HUES6 (cell line): Measurements from ENCODE around the gene ADARB2.

ENCODE experiments used
- H3K27ac ChIP-seq: 2 replicates; pipeline ENCODE4 v1.7.0; 2013; ENCODE audit warnings: low read depth, mild to moderate bottlenecking, low read length, inconsistent platforms
- H3K27me3 ChIP-seq: 2 replicates; pipeline ENCODE4 v1.6.1; 2013; ENCODE audit warnings: low read length; ENCODE audit not compliant: control insufficient read depth, insufficient read depth
- H3K36me3 ChIP-seq: 2 replicates; pipeline ENCODE4 v1.6.1; 2013; ENCODE audit warnings: low read length; ENCODE audit not compliant: control insufficient read depth, insufficient read depth
- H3K4me1 ChIP-seq: 2 replicates; pipeline ENCODE4 v1.6.1; 2013; ENCODE audit warnings: low read length; ENCODE audit not compliant: control insufficient read depth, insufficient read depth
- H3K4me3 ChIP-seq: 2 replicates; pipeline ENCODE4 v1.5.1; 2013; ENCODE audit warnings: low read depth, low read length
- H3K9ac ChIP-seq: one replicate; pipeline ENCODE4 v1.6.1; 2013; ENCODE audit warnings: mild to moderate bottlenecking, low read length
- H3K9me3 ChIP-seq: 2 replicates; pipeline ENCODE4 v1.6.1; 2013; ENCODE audit warnings: low read depth, low read length; ENCODE audit not compliant: control insufficient read depth, insufficient read depth

Gene ADARB2

DNA sequence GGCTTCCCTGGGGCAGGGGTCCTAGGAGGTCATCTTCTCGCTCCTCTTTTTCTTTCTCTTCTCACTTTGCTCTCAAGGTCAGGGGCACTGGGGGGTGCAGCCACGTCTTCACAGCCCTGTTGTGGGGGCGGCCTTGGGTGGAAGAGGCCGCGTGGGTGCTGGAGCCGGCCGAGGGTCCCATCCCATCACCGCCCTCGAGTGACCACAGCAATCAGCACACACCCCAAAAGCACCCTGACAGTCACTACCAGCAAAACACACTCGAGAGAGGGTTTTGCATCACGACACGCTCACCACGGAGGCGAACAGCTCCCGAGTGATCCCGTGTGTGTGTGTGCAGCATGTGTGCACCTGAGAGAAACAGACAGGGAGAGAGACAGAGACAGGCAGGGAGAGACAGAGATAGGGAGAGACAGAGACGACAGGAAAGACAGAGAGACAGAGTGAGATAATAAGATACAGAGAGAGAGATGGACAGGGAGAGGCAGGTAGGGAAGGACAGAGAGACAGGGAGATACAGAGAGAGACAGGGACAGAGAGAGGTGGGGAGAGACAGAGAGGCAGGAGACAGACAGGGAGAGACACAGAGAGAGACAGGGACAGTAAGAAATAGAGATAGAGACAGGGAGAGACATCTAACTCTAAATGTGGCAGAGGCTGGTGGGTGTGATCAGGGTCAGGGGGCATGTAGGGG, 580.3 kb downstream of the ADARB2 start:
- Histone ChIP-seq H3K36me3 (no peaks in the 10 kb centered on the region), H3K4me3 (no peak overlapping the region), H3K27ac (no peak overlapping the region), H3K4me1 (no peaks in the 10 kb centered on the region), H3K27me3 (no peaks in the 10 kb centered on the region), H3K9me3 (no peaks in the 10 kb centered on the region), H3K9ac (no peak overlapping the region)

- no peak overlapping the region for H3K4me3 ChIP-seq
- no peaks in the 10 kb centered on the region for H3K9me3 ChIP-seq
- H3K36me3 ChIP-seq, result no peaks in the 10 kb centered on the region
- H3K9ac ChIP-seq, result no peak overlapping the region
- no peak overlapping the region for H3K27ac ChIP-seq
- H3K4me1 ChIP-seq, result no peaks in the 10 kb centered on the region
- H3K27me3 ChIP-seq, result no peaks in the 10 kb centered on the region
Observed at GRCh38 chr10:1156616-1156886, 580.8 kb downstream of the ADARB2 start.

GRCh38 chr10:1155791-1156615, 581.3 kb downstream of the ADARB2 start:
- no peak overlapping the region for H3K27ac ChIP-seq
- H3K4me1 ChIP-seq, result no peaks in the 10 kb centered on the region
- no peak overlapping the region for H3K4me3 ChIP-seq
- no peak overlapping the region for H3K9ac ChIP-seq
- H3K27me3 ChIP-seq, result no peaks in the 10 kb centered on the region
- H3K36me3 ChIP-seq, result no peaks in the 10 kb centered on the region
- no peaks in the 10 kb centered on the region for H3K9me3 ChIP-seq

DNA sequence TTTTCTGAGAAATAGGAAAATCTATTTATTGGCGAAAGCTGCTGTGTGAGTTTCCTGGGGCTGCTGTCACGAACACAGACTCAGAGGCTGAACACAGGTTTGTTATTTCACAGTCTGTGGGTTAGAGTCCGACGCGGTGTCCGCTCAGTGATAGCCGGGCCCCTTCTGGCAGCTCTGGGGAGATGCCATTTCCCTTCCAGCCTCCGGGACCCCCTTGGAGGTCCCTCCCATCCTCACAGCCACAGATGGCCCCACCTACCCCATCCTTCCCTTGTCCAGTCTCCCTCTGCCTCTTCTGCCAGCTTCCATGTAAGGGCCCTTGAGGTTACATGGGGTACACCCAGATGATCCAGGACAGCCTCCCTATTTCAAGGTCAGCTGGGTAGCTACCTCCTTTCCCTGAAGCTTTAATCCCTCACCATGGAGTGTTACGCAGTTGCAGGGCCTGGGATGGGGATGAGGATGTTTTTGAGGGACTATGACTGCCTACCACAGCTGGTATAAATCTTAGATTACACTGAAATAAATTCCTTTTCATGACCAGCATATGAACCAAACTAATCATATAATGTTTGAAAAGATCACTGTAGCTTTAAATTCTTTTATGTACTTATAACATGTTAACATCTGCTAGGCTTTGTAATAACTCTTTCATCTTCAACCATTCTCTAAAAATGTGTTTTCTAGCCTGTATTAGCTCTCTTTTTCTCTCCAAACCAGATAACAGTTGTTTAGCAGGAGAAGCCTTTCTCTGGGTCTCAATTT, 582.6 kb downstream of the ADARB2 start:
- H3K4me1 ChIP-seq, result no peaks in the 10 kb centered on the region
- H3K27me3 ChIP-seq, result no peaks in the 10 kb centered on the region

GRCh38 chr10:1153805-1154351, 583.4 kb downstream of the ADARB2 start:
- no peak overlapping the region for H3K9ac ChIP-seq
- H3K27me3 ChIP-seq, result no peaks in the 10 kb centered on the region
- H3K4me1 ChIP-seq, result no peaks in the 10 kb centered on the region
- H3K9me3 ChIP-seq, result no peaks in the 10 kb centered on the region
- H3K4me3 ChIP-seq, result no peak overlapping the region
- H3K27ac ChIP-seq, result no peak overlapping the region
- no peaks in the 10 kb centered on the region for H3K36me3 ChIP-seq

More for the DNA sequence above, 582.6 kb downstream of the ADARB2 start:
- Histone ChIP-seq H3K36me3 (no peaks in the 10 kb centered on the region), H3K9me3 (no peaks in the 10 kb centered on the region), H3K9ac (no peak overlapping the region), H3K27ac (no peak overlapping the region), H3K4me3 (no peak overlapping the region)

GRCh38 chr10:1153251-1153763, 584.0 kb downstream of the ADARB2 start:
- H3K9ac ChIP-seq, result no peak overlapping the region
- no peaks in the 10 kb centered on the region for H3K4me1 ChIP-seq
- no peaks in the 10 kb centered on the region for H3K27me3 ChIP-seq
- H3K9me3 ChIP-seq, result no peaks in the 10 kb centered on the region
- H3K27ac ChIP-seq, result no peak overlapping the region
- H3K36me3 ChIP-seq, result no peaks in the 10 kb centered on the region
- no peak overlapping the region for H3K4me3 ChIP-seq

DNA sequence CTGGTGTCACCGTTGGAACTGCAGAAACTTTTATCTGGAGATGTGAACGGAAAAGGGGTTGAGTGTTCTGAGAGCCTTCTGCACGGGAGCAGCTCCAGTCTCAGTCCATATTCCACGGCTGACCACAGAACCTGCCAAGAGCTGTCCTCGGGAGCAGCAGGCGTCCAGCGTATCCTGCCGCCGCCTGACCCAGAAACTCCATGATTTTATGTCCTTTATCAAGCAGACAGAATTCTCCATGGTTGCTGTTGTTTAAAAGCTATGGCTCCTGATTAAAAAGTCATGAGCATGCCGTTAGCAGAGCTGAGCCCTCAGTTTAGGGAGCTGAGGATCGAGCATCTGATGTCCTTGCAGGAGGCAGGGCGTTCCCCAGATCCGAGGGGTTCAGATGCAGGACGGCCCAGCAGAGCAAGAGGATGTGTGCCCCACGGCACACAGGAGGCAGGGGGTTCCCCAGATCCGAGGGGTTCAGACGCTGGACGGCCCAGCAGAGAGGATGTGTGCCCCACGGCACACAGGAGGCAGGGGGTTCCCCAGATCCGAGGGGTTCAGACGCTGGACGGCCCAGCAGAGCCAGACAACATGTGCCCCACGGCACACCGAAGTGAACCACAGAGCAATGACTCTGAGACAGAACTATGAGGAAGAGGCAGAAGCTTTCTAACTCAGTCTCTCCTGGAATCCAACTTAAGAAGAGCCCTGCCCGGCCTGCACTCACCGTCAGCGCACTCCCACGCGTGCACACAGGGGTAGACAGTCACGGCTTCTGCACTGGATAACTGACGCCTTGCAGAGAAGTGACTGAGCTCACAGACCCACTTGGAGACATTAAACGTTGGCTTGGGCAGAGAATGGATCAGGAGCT, 584.7 kb downstream of the ADARB2 start:
- Histone ChIP-seq H3K4me1 (no peaks in the 10 kb centered on the region), H3K36me3 (no peaks in the 10 kb centered on the region), H3K9ac (no peak overlapping the region), H3K27me3 (no peaks in the 10 kb centered on the region), H3K27ac (no peak overlapping the region), H3K4me3 (no peak overlapping the region), H3K9me3 (no peaks in the 10 kb centered on the region)

- Histone ChIP-seq H3K9me3 (0 out of 2 replicates have a peak, but pooled peaks cover under 1% of the 10 kb centered on the region), H3K4me1 (no peaks in the 10 kb centered on the region), H3K36me3 (no peaks in the 10 kb centered on the region), H3K27ac (no peak overlapping the region), H3K9ac (no peak overlapping the region), H3K4me3 (no peak overlapping the region), H3K27me3 (no peaks in the 10 kb centered on the region)
Observed at GRCh38 chr10:1151076-1152033, 586.0 kb downstream of the ADARB2 start.

GRCh38 chr10:1150638-1150955, 586.7 kb downstream of the ADARB2 start:
- Histone ChIP-seq H3K27ac (no peak overlapping the region), H3K4me3 (no peak overlapping the region), H3K36me3 (no peaks in the 10 kb centered on the region), H3K9ac (no peak overlapping the region), H3K9me3 (peaks cover 7% of the 10 kb centered on the region; the same call in 1 of the 2 replicates), H3K27me3 (no peaks in the 10 kb centered on the region), H3K4me1 (no peaks in the 10 kb centered on the region)
